ENCODE results near the gene STON2. TPM values are rescaled to one million over a fixed set of nuclear protein-coding genes. Genes with fewer than 3 reads are reported as not detected.
A peak's percentile ranks its signal among the peaks of the same experiment; 100 is the strongest.

Gene STON2
- total and polyA plus RNA-seq, 8 donors, result 0.76 to 4.6 (median 1.8) TPM

- Histone ChIP-seq H3K9me3 (no peaks in the 10 kb centered on the region), H3K27ac (no peak overlapping the region), H3K4me1 (no peaks in the 10 kb centered on the region), H3K4me3 (no peak overlapping the region), H3K27me3 (no peaks in the 10 kb centered on the region), H3K36me3 (no peaks in the 10 kb centered on the region)
- ATAC-seq (no peak), DNase-seq (no peak), FAIRE-seq (no peak)
- intact Hi-C loops (cut with DNase I), result no loop called here
- WGBS, 2 donors, result 74% methylated on average over 3 of the region's 3 CpGs
- no peak for TF ChIP-seq CTCF (IDR thresholded peaks at IDR 0.05)
Measured at GRCh38 chr14:81312289-81312876, 87.7 kb downstream of the STON2 start.

- Histone ChIP-seq H3K4me3 (no peak overlapping the region), H3K9me3 (no peaks in the 10 kb centered on the region), H3K27ac (no peak overlapping the region), H3K27me3 (no peaks in the 10 kb centered on the region), H3K4me1 (no peaks in the 10 kb centered on the region), H3K36me3 (no peaks in the 10 kb centered on the region)
- no peak for FAIRE-seq
- intact Hi-C loops (cut with DNase I), result no loop called here
- WGBS, 2 donors, result 56 to 63% methylated on average over 5 of the region's 5 CpGs
- no peak for DNase-seq
- no peak for TF ChIP-seq CTCF (IDR thresholded peaks at IDR 0.05)
- no peak for ATAC-seq
Measured at GRCh38 chr14:81311778-81312177, 88.3 kb downstream of the STON2 start.

- Histone ChIP-seq H3K36me3 (no peaks in the 10 kb centered on the region), H3K27me3 (no peaks in the 10 kb centered on the region), H3K4me1 (no peaks in the 10 kb centered on the region), H3K9me3 (no peaks in the 10 kb centered on the region), H3K4me3 (no peak overlapping the region), H3K27ac (no peak overlapping the region)
- WGBS, 2 donors, result 60 to 65% methylated on average over 3 of the region's 3 CpGs
- intact Hi-C loops (cut with DNase I), result no loop called here
- DNase-seq, result no peak
- FAIRE-seq, result no peak
- peak in 3 of 4 donors; percentile 26 to 44 (median 35) for ATAC-seq
- TF ChIP-seq CTCF (IDR thresholded peaks at IDR 0.05), result no peak
Measured at GRCh38 chr14:81311141-81311540, 89.0 kb downstream of the STON2 start.

GRCh38 chr14:81310606-81311005 lies 89.5 kb downstream of the STON2 start:
- H3K27me3 ChIP-seq, result no peaks in the 10 kb centered on the region
- no peak overlapping the region for H3K4me3 ChIP-seq
- intact Hi-C loops (cut with DNase I), result no loop called here
- FAIRE-seq (no peak), DNase-seq (no peak), ATAC-seq (no peak)
- H3K9me3 ChIP-seq, result no peaks in the 10 kb centered on the region
- TF ChIP-seq CTCF (IDR thresholded peaks at IDR 0.05), result no peak
- H3K4me1 ChIP-seq, result no peaks in the 10 kb centered on the region
- 62 to 74% methylated on average over 4 of the region's 4 CpGs for WGBS, 2 donors
- no peaks in the 10 kb centered on the region for H3K36me3 ChIP-seq
- no peak overlapping the region for H3K27ac ChIP-seq

- 89 to 96% methylated on average over 2 of the region's 2 CpGs for WGBS, 2 donors
- no peaks in the 10 kb centered on the region for H3K36me3 ChIP-seq
- H3K9me3 ChIP-seq, result no peaks in the 10 kb centered on the region
- intact Hi-C loops (cut with DNase I), result no loop called here
- no peak overlapping the region for H3K27ac ChIP-seq
- DNase-seq, result no peak
- no peaks in the 10 kb centered on the region for H3K4me1 ChIP-seq
- no peak for FAIRE-seq
- no peak for ATAC-seq
- no peak overlapping the region for H3K4me3 ChIP-seq
- TF ChIP-seq CTCF (IDR thresholded peaks at IDR 0.05), result no peak
- H3K27me3 ChIP-seq, result no peaks in the 10 kb centered on the region
Measured at GRCh38 chr14:81309511-81309910, 90.6 kb downstream of the STON2 start.
